MM.1S (cell line): ENCODE data around the gene PRRT1.

Experiments used
- EZH2 ChIP-seq: fragments of 300-600 bp; sonication (generic); optimal IDR thresholded peaks from 2 replicates; pipeline ENCODE3; 2017; ENCODE audit warnings: low read depth, mild to moderate bottlenecking, antibody characterized with exemption, low read length, mixed read lengths
- EZH2phosphoT487 ChIP-seq: fragments of 300-600 bp; sonication (generic); IDR thresholded peaks from 2 replicates; pipeline ENCODE4 v1.6.1; 2018; ENCODE audit warnings: antibody characterized with exemption, low read length
- TF ChIP-seq, protein P1 (sequence below): fragments of 300-600 bp; sonication (generic); IDR thresholded peaks from 2 replicates; pipeline ENCODE4 v1.5.1; 2016; ENCODE audit warnings: antibody characterized with exemption, low read length, mixed read lengths

GRCh38 chr6:32190911-32191677 is 39.4 kb upstream of the PRRT1 start:
- TF ChIP-seq, protein P1, sequence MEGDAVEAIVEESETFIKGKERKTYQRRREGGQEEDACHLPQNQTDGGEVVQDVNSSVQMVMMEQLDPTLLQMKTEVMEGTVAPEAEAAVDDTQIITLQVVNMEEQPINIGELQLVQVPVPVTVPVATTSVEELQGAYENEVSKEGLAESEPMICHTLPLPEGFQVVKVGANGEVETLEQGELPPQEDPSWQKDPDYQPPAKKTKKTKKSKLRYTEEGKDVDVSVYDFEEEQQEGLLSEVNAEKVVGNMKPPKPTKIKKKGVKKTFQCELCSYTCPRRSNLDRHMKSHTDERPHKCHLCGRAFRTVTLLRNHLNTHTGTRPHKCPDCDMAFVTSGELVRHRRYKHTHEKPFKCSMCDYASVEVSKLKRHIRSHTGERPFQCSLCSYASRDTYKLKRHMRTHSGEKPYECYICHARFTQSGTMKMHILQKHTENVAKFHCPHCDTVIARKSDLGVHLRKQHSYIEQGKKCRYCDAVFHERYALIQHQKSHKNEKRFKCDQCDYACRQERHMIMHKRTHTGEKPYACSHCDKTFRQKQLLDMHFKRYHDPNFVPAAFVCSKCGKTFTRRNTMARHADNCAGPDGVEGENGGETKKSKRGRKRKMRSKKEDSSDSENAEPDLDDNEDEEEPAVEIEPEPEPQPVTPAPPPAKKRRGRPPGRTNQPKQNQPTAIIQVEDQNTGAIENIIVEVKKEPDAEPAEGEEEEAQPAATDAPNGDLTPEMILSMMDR = no peak
- TF ChIP-seq EZH2 = no peak
- TF ChIP-seq EZH2phosphoT487 = no peak
